NCI-H187 treated with DMSO at 0.1 percent for 48 hours (cell line): ENCODE results near the gene HDX.
"Not testable (repeated sequence)": the region's sequence is repeated elsewhere in the genome, so short reads cannot be mapped to it uniquely, and the experiment has no call there.

Source experiments
- DNase-seq: peaks from one replicate; lab custom pipeline; 2025; lab: John Stamatoyannopoulos, UW

HDX gene

DNA sequence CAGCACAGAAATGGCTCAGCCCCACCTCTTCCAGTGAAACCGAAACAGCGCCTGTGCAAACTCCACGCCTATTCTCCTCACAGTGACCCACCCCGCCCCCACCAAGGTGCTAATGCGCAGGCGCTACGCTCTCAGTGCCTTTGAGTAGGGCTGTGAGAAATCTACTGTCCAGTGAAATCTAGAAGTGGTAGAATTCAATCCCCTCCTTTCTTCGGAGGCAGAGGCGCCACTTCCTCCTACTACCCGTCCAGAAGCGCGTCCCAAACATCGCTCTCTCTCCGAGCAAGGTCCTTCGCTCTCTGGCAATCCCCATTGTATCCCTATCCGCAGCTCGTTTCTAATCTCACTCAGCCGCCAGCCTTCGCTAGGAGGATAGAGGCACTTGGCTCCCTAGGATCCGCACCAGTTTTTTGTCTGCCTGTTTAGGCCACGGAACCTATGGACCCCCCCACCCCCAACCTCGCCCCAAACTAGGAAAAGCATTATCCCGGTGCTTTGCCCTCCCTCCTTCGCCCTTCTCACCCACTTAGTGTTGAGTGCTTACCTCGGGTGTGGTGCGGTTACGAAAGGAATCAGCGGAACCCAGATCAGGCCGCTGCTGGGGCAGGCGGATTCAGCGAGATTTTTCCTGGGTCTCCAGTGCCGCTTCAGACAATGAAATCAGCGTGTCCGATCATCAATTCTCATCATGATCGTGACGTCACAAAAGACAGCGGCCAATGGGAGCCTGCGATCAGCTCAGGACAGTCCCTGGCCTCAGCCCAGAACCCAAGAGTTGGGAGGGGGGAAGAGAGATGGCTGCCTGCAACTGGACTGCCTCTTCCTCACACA is at the start of gene HDX:
Gene HDX, minus strand, starts transcription at position 656 of the 831 bp plus-strand sequence. CDS start 27,056 bp downstream, outside the sequence.
- DNase-seq = no peak

GRCh38 chrX:84541315-84541714 is 39.1 kb upstream of the HDX start:
- not testable (repeated sequence) for DNase-seq

DNA sequence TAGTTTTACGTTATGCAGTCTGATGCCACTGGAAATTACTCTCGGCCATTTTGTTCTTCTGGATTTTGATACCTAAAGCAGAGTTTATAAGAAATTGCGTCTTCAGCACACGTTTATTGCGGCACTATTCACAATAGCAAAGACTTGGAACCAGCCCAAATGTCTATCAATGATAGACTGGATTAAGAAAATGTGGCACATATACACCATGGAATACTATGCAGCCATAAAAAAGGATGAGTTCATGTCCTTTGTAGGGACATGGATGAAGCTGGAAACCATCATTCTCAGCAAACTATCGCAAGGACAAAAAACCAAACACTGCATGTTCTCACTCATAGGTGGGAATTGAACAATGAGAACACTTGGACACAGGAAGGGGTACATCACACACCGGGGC is 35.4 kb upstream of the HDX start:
- not testable (repeated sequence) for DNase-seq

DNA sequence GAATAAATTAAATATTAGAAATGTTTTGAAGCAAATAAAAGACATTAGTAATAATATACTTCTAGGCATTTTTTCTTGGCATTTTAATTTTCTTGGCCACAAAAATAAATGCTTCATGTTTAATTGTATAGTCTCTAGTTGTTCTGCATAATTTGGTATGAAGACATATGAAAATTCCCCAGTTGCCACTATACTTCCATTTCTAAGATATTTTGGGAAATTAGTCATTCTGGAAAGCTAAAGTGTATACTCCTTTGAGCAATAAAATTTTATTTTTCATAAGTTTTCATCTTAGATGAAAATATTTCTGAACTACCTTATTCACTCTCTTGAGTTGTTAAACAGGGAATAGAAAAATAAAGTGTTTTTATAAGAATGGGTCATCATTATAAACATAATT is 13.8 kb downstream of the HDX start:
- DNase-seq = no peak

- DNase-seq = no peak
Observed at GRCh38 chrX:84487365-84488353, 14.6 kb downstream of the HDX start.

DNA sequence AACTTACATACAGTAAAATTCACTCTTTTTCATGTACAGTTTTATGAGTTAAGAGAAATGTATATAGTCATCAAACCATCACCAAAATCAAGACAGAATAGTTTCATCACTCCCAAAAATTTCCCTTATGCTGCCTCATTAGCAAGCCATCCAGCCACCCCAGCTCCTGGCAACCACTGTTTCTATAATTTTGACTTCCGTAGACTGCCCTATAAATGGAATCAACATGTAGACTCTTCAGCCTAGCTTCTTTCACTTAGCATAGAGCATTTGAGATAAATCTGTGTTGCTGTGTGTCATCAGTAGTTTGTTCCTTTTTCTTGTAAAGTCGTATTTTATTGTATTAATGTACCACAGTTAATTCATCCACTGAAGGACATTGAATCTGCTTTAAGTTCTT is 23.2 kb downstream of the HDX start:
- DNase-seq = no peak

GRCh38 chrX:84477114-84477513 is 25.1 kb downstream of the HDX start:
- no peak for DNase-seq

GRCh38 chrX:84475596-84475995 is 26.7 kb downstream of the HDX start:
- DNase-seq = no peak

GRCh38 chrX:84475101-84475500 is 27.2 kb downstream of the HDX start:
- no peak for DNase-seq

- DNase-seq = no peak
Observed at GRCh38 chrX:84469226-84469625, 33.0 kb downstream of the HDX start.

- DNase-seq = no peak
Observed at GRCh38 chrX:84467898-84468297, 34.4 kb downstream of the HDX start.

- no peak for DNase-seq
Observed at GRCh38 chrX:84453351-84454246, 48.7 kb downstream of the HDX start.

DNA sequence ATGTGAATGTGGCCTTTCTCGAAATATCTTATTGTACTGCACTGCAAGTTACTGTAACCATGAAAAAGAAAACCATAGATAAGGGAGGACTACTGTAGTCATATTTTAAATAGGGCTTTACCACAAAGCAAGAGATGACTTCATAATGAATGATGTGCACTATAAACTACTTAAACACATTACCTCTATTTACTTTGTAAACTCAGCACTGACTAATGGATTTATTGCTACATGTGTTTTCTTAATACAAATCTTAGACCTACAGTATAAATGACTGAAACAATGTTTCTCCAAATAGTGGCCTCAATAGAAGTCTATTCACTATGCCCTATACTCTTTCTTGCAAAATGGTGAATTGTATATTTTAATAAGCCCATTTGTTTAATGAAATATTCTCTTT is 61.1 kb downstream of the HDX start:
- DNase-seq = no peak

GRCh38 chrX:84415140-84415539 is 87.1 kb downstream of the HDX start:
- no peak for DNase-seq

DNA sequence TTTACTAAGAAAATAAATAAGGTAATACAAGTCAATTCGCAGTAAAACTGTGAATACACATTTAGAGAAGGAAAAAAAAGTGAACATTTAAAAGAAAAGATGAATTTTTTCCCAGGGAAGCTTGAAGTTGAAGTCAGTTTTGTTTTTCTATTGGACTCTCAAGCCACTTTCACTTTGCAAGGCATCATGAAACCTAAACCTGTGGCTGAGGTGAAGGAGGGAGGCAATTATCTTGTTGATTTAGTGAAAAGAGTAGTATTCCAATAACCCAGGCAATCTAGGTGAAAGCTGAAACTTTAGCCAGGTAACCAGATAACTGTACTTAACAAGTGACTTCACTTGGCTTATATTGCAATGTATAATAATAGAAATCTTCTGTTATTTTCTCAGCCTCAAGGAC is 138.6 kb downstream of the HDX start:
- DNase-seq = no peak

GRCh38 chrX:84363051-84363450 is 139.2 kb downstream of the HDX start:
- no peak for DNase-seq

DNA sequence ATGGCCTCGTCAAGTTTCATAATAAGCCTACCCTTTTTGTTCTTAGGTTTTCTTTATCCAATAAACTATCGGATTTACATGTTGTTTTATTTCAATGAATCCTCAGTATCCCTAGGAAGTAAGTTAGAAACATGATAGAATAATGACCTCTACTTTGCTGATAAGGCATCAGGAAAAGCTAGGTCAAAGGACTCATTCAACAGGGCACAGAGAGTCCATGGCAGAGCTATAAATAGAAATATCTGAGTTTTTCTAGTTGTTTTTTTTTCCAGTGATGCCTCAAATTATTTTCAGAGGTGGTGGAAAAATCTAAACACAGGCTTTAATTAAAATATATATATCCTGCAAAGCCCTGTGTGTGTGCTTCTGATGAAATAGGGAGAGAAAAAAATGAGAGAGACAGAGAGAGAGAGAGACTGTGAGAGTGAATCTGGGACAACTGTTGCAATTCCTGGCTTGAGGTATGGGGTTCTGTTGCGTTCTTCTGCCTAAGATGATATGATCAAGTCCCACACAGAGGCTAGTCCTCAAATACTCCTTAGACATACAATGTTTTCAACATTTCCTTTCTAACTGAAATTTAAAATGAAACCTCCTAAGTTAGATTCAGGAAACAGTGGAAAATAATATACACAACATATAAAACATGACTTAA is 139.9 kb downstream of the HDX start:
- DNase-seq = no peak

DNA sequence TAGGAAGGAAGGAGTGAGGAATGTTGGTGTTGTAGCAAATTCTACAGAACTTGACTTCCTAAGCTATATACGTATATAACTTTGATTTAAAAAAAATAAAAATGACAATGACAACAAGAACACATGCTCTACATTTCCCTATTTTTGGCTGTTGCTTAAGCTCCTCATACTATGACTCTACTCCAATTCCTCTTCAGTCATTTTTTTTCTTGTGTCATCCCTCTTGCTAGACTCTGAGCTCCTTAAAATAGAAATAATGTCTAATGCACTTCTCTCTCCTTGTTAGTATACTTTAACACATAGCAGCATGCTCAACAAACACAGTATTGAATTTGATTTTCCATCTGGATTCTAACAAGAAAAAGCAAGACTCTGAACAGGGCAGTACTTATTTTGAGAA is 144.0 kb downstream of the HDX start:
- DNase-seq = no peak

DNA sequence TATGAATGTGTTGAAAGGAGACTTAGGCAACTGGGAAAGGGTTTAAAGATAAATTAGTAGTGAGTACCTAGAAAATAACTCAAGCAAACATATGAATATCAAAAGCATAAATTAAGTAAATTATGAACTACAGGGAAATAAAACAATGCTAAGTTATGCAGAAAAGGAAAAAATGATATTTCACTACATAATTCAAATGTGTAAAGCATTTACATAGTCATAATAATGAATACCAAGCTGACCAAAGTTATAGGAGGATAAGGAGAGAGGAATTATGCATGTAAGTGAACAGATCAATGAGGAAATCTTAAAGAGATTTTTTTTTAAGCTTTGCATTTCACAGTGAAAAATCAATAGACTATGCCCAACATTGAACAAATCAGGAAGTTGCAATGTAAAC is 145.0 kb downstream of the HDX start:
- DNase-seq = no peak

GRCh38 chrX:84340968-84341367 is 161.3 kb downstream of the HDX start:
- DNase-seq = no peak
